Endothelial cell of umbilical vein (primary cell): Measurements from ENCODE around the gene FOXP1. TPM values are rescaled to one million over a fixed set of nuclear protein-coding genes. Genes with fewer than 3 reads are reported as not detected.

ENCODE experiments used
- BruUV-seq: library from RNA; stranded (reverse); fragments of 400-500 nt; replicated peaks from 2 replicates; lab custom pipeline; 2021; lab: Mats Ljungman, UMichigan
- CTCF ChIA-PET: fragments of 300-600, 350-600 bp; sonication (Branson Sonifier 250); formaldehyde crosslinking; loops from one replicate; lab custom pipeline; 2021; ENCODE audit warnings: antibody characterized with exemption, inconsistent platforms; lab: Charles Lee
- POLR2A ChIA-PET: fragments of 300-600, 350-600 bp; sonication (Branson Sonifier 250); formaldehyde crosslinking; loops from one replicate; lab custom pipeline; 2021; ENCODE audit warnings: antibody characterized with exemption, inconsistent platforms; lab: Charles Lee
- DNase-seq: peaks from one replicate; pipeline ENCODE4 v3.0.0-alpha.2; 2011; ENCODE audit warnings: low read depth, low spot score
- FAIRE-seq: peaks from 2 replicates; lab custom pipeline; 2011; peaks lifted over from hg19 to GRCh38; lab: Jason Lieb, UNC
- H2AFZ ChIP-seq: 2 replicates; pipeline ENCODE4 v1.6.0; 2012; ENCODE audit warnings: low read depth, low read length, control low read depth, inconsistent platforms
- H3K27ac ChIP-seq: 2 replicates; pipeline ENCODE4 v1.5.1; 2011; ENCODE audit warnings: low read depth, mild to moderate bottlenecking, control low read depth, low read length, moderate library complexity; ENCODE audit not compliant: insufficient read depth
- H3K27me3 ChIP-seq, 2 experiments: 2 replicates each; pipeline versions ENCODE4 v1.6.0 to v1.6.1; 2011; ENCODE audit warnings: low read length in 2 of 2, mixed read lengths in 1 of 2; ENCODE audit not compliant: control insufficient read depth in 2 of 2, insufficient read depth in 2 of 2
- H3K36me3 ChIP-seq, 2 experiments: 2 replicates in 1 of 2; 3 replicates in 1 of 2; pipeline ENCODE4 v1.5.1; 2011; ENCODE audit warnings: low read length in 2 of 2, mild to moderate bottlenecking in 1 of 2, moderate library complexity in 1 of 2; ENCODE audit not compliant: control insufficient read depth in 2 of 2, insufficient read depth in 2 of 2; ENCODE audit errors: extremely low read depth in 1 of 2
- H3K4me1 ChIP-seq: 3 replicates; pipeline ENCODE4 v1.5.1; 2011; ENCODE audit warnings: mild to moderate bottlenecking, low read length; ENCODE audit not compliant: control insufficient read depth, insufficient read depth; ENCODE audit errors: extremely low read depth
- H3K4me2 ChIP-seq: 2 replicates; pipeline ENCODE4 v1.6.1; 2011; ENCODE audit warnings: low read length, control low read depth, mixed read lengths; ENCODE audit not compliant: insufficient read depth
- H3K4me3 ChIP-seq, 3 experiments: fragments of 200-600 bp in 1 of 3; sonication (generic), shearing (Covaris generic) in 1 of 3; replicated peaks in 1 of 3; 2 replicates each; pipeline ENCODE4 v1.5.1; 2011 to 2016; ENCODE audit warnings: control low read depth in 3 of 3, low read length in 3 of 3, mild to moderate bottlenecking in 2 of 3, inconsistent platforms in 1 of 3, low read depth in 1 of 3, moderate library complexity in 1 of 3; ENCODE audit not compliant: insufficient read depth in 1 of 3
- H3K79me2 ChIP-seq: 2 replicates; pipeline ENCODE4 v1.6.0; 2012; ENCODE audit warnings: low read length, inconsistent platforms; ENCODE audit not compliant: control insufficient read depth, insufficient read depth
- H3K9ac ChIP-seq: replicated peaks from 2 replicates; pipeline ENCODE3; 2011; ENCODE audit warnings: low read length, control low read depth; ENCODE audit not compliant: insufficient read depth; ENCODE audit errors: extremely low read depth
- H3K9me1 ChIP-seq: replicated peaks from 3 replicates; pipeline ENCODE4 v1.6.0; 2011; ENCODE audit warnings: mild to moderate bottlenecking, low read length; ENCODE audit not compliant: control insufficient read depth, insufficient read depth; ENCODE audit errors: extremely low read depth
- H3K9me3 ChIP-seq: replicated peaks from 2 replicates; pipeline ENCODE4 v1.5.1; 2012; ENCODE audit warnings: low read length, inconsistent platforms; ENCODE audit not compliant: control insufficient read depth, insufficient read depth
- H4K20me1 ChIP-seq: replicated peaks from 2 replicates; pipeline ENCODE3; 2011; ENCODE audit warnings: mild to moderate bottlenecking, low read length; ENCODE audit not compliant: control insufficient read depth, insufficient read depth; ENCODE audit errors: extremely low read depth
- CTCF ChIP-seq, 2 donors: IDR thresholded peaks; 1 replicate in 1 of 2; 2 replicates in 1 of 2; pipeline ENCODE4 v1.5.1; 2011; ENCODE audit warnings: low read length in 2 of 2, mild to moderate bottlenecking in 2 of 2, moderate library complexity in 2 of 2, control low read depth in 1 of 2, inconsistent platforms in 1 of 2, low read depth in 1 of 2; ENCODE audit not compliant: insufficient read depth in 1 of 2; ENCODE audit errors: extremely low read depth in 1 of 2
- EZH2 ChIP-seq: IDR thresholded peaks from 2 replicates; pipeline ENCODE4 v1.6.1; 2012; ENCODE audit warnings: borderline replicate concordance, low read depth, mild to moderate bottlenecking, moderate library complexity, low read length, inconsistent platforms; ENCODE audit not compliant: severe bottlenecking
- FOS ChIP-seq: IDR thresholded peaks from 2 replicates; pipeline ENCODE4 v1.6.1; 2011; ENCODE audit warnings: mild to moderate bottlenecking, low read length, moderate library complexity, borderline replicate concordance; ENCODE audit not compliant: insufficient read depth
- GATA2 ChIP-seq: IDR thresholded peaks from 2 replicates; pipeline ENCODE4 v1.7.0; 2011; ENCODE audit warnings: low read depth, mild to moderate bottlenecking, moderate library complexity, mixed read lengths, low read length; ENCODE audit not compliant: insufficient read length, insufficient read depth
- JUN ChIP-seq: IDR thresholded peaks from 2 replicates; pipeline ENCODE4 v1.6.1; 2011; ENCODE audit warnings: borderline replicate concordance, low read depth; ENCODE audit not compliant: insufficient read length, insufficient read depth
- MAX ChIP-seq: IDR thresholded peaks from 2 replicates; pipeline ENCODE4 v1.6.1; 2011; ENCODE audit not compliant: insufficient read depth, insufficient read length
- MYC ChIP-seq: IDR thresholded peaks from one replicate; pipeline ENCODE4 v1.6.1; 2011; ENCODE audit warnings: mild to moderate bottlenecking, low read depth, low read length
- POLR2A ChIP-seq: IDR thresholded peaks from 2 replicates; pipeline ENCODE4 v1.6.1; 2012; ENCODE audit warnings: low read depth, mild to moderate bottlenecking, control low read depth, low read length
- POLR2AphosphoS5 ChIP-seq: IDR thresholded peaks from 2 replicates; pipeline ENCODE4 v1.6.1; 2012; ENCODE audit warnings: low read depth, mild to moderate bottlenecking, control low read depth, low read length, moderate library complexity; ENCODE audit not compliant: insufficient read depth
- dilution Hi-C: fragments of 300-500 bp; cut with MboI; formaldehyde crosslinking; loops from one replicate; pipeline ENCODE4 v1.15.0; 2019; ENCODE audit warnings: low sequenced_read_pairs; ENCODE audit not compliant: extremely low pct_ligation_motif_present
- intact Hi-C: fragments of 100-400 bp; cut with micrococcal nuclease; formaldehyde crosslinking; loops from one replicate; pipeline ENCODE4 v1.10.0; 2022
- polyA plus RNA-seq, 4 experiments: library from polyadenylated mRNA; depleted of rRNA in 3 of 4; stranded (reverse) in 3 of 4; unstranded in 1 of 4; fragments of >200 nt; gene quantifications; 2 replicates each; pipeline versions ENCODE4 v1.2.1 to v1.2.3, GENCODE V29; 2011 to 2012; ENCODE audit warnings: missing spikeins in 1 of 4
- total RNA-seq: library from RNA; stranded (reverse); gene quantifications from 2 replicates; pipeline ENCODE4 v1.2.3, GENCODE V29; 2021

The FOXP1 gene
- total and polyA plus RNA-seq, 2 donors (not counting 3 experiments of a cell fraction or from before 2014, with no cell fraction given), result 41.0 to 107 TPM

DNA sequence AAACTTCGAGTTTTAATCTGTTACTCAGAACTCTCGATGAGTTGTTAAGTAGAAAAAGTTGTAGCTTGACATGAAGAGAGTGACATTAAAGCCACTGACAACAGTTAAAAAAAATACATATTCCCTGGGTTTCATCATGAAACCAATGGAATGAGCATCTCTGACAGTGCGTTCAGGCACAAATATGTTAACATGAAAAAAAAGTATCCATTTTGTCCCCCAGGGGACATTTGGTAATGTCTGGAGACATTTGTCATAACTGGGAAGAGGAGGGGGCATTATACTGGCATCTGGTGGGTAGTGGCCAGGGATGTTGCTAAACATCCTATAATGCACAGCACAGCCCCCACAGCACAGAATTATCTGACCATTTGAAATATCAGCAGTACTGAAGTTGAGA, 14.8 kb upstream of the FOXP1 start:
- ChIA-PET POLR2A (no interaction called here), CTCF (no interaction called here)
- Histone ChIP-seq H3K27ac (no peak overlapping the region), H4K20me1 (no peaks in the 10 kb centered on the region), H3K79me2 (no peaks in the 10 kb centered on the region), H3K4me2 (no peak overlapping the region), H3K4me3 (no peak overlapping the region), H3K9ac (no peak overlapping the region), H3K36me3 (no peaks in the 10 kb centered on the region), H3K4me1 (peaks cover 7% of the 10 kb centered on the region), H3K9me3 (no peaks in the 10 kb centered on the region), H2AFZ (no peak overlapping the region), H3K27me3 (no peaks in the 10 kb centered on the region), H3K9me1 (no peaks in the 10 kb centered on the region)
- no peak for TF ChIP-seq FOS
- TF ChIP-seq GATA2, result no peak
- TF ChIP-seq POLR2AphosphoS5, result no peak
- TF ChIP-seq MAX, result no peak
- no peak for TF ChIP-seq MYC
- TF ChIP-seq POLR2A, result no peak
- TF ChIP-seq JUN, result no peak
- no peak for TF ChIP-seq EZH2
- no peak for TF ChIP-seq CTCF (IDR thresholded peaks at IDR 0.05; ENCODE audit: extremely low read depth in 1 of 2, insufficient read depth in 1 of 2, low read depth in 1 of 2, low read length in 2 of 2)
- DNase-seq, result no peak
- dilution Hi-C loops, result no loop called here
- BruUV-seq, result no TSS peak
- no peak for FAIRE-seq
- intact Hi-C loops, result no loop called here
